ENCODE data around the gene GYPA. TPM values are rescaled to one million over a fixed set of nuclear protein-coding genes. Genes with fewer than 3 reads are reported as not detected.
"Not testable (repeated sequence)": the region's sequence is repeated elsewhere in the genome, so short reads cannot be mapped to it uniquely, and the experiment has no call there.

The GYPA gene
- total RNA-seq (7.8 TPM), polyA plus RNA-seq (not detected)

GRCh38 chr4:144140594-144141295 lies at the start of gene GYPA:
Gene GYPA (minus strand): TSS chr4:144140718. CDS start chr4:144140635, 83 bp downstream.
- H3K36me3 ChIP-seq (ENCODE audit: insufficient read depth); H3K27ac ChIP-seq (ENCODE audit: low read depth); H3K4me3 ChIP-seq (ENCODE audit: low read depth, low read length); DNase-seq (ENCODE audit: extremely low spot score); H3K4me1 ChIP-seq (ENCODE audit: insufficient read depth): not testable (repeated sequence)
- 86% methylated on average over 4 of the region's 4 CpGs for WGBS

- Histone ChIP-seq H3K27ac (ENCODE audit: low read depth) (no peak overlapping the region), H3K4me3 (ENCODE audit: low read depth, low read length) (no peak overlapping the region), H3K4me1 (ENCODE audit: insufficient read depth) (no peaks in the 10 kb centered on the region), H3K36me3 (ENCODE audit: insufficient read depth) (no peaks in the 10 kb centered on the region)
- DNase-seq (ENCODE audit: extremely low spot score): no peak
- 35% methylated on average over 2 of the region's 2 CpGs for WGBS
These were observed 49.5 kb upstream of the GYPA start for GRCh38 chr4:144190009-144190408.

DNA sequence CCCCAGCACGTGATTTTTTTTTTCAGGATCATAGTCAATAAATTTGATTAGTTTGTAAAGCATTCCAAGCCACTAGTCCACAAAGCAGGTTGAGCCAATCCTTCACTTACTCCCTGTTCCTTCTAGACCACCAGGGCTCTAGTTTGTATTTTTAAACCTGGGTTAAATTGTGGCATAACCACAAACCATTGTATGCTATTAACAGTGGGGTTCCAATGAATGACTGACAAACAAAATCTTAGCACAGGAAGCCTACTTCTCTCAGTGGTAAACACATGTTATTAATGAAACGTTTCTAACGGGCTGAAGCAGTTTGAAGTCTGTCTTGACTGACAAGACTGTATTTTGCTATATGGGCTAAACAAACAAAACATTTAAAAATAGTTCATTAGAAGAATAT lies 48.6 kb upstream of the GYPA start:
- no peak for DNase-seq (ENCODE audit: extremely low spot score)
- H3K27ac ChIP-seq (ENCODE audit: low read depth): no peak overlapping the region
- WGBS: 62% methylated on average over 3 of the region's 3 CpGs
- H3K4me1 ChIP-seq (ENCODE audit: insufficient read depth): no peaks in the 10 kb centered on the region
- no peaks in the 10 kb centered on the region for H3K36me3 ChIP-seq (ENCODE audit: insufficient read depth)
- H3K4me3 ChIP-seq (ENCODE audit: low read depth, low read length): no peak overlapping the region

- Histone ChIP-seq H3K4me3 (ENCODE audit: low read depth, low read length) (no peak overlapping the region), H3K36me3 (ENCODE audit: insufficient read depth) (no peaks in the 10 kb centered on the region), H3K27ac (ENCODE audit: low read depth) (no peak overlapping the region), H3K4me1 (ENCODE audit: insufficient read depth) (no peaks in the 10 kb centered on the region)
- no peak for DNase-seq (ENCODE audit: extremely low spot score)
These were observed 44.6 kb upstream of the GYPA start for GRCh38 chr4:144185086-144185485.

GRCh38 chr4:144183165-144183564 lies 42.6 kb upstream of the GYPA start:
- H3K4me3 ChIP-seq (ENCODE audit: low read depth, low read length): no peak overlapping the region
- no peak for DNase-seq (ENCODE audit: extremely low spot score)
- H3K27ac ChIP-seq (ENCODE audit: low read depth): no peak overlapping the region
- no peaks in the 10 kb centered on the region for H3K4me1 ChIP-seq (ENCODE audit: insufficient read depth)
- H3K36me3 ChIP-seq (ENCODE audit: insufficient read depth): no peaks in the 10 kb centered on the region
- 81% methylated on average over 2 of the region's 2 CpGs for WGBS

GRCh38 chr4:144181391-144181790 lies 40.9 kb upstream of the GYPA start:
- WGBS: 59% methylated on average over 8 of the region's 8 CpGs
- H3K4me3 ChIP-seq (ENCODE audit: low read depth, low read length): no peak overlapping the region
- H3K36me3 ChIP-seq (ENCODE audit: insufficient read depth): no peaks in the 10 kb centered on the region
- no peaks in the 10 kb centered on the region for H3K4me1 ChIP-seq (ENCODE audit: insufficient read depth)
- no peak overlapping the region for H3K27ac ChIP-seq (ENCODE audit: low read depth)
- no peak for DNase-seq (ENCODE audit: extremely low spot score)

GRCh38 chr4:144179152-144179739 lies 38.7 kb upstream of the GYPA start:
- DNase-seq (ENCODE audit: extremely low spot score): no peak
- WGBS: 87% methylated on average over 1 of the region's 1 CpG

DNA sequence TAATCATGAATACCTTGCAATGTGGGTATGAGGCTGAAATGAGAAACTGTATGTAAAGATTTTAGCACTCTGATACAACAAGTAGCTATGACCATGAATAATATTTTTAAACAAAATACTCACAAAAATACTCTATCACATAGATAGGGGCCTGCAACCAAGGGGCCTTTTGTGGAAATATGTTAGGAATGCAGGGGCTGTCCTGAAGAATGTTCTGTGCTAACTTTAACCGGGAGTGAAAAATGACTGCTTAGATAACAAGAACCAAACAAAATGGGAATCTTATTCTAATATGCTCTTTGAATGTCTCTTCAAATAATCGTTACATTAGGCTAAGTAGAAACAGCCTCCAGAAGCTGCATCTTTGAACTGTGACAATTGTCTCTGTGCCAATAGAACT lies 37.9 kb upstream of the GYPA start:
- no peak for DNase-seq (ENCODE audit: extremely low spot score)
- H3K27ac ChIP-seq (ENCODE audit: low read depth): no peak overlapping the region
- WGBS: 36% methylated on average over 2 of the region's 2 CpGs
- H3K4me1 ChIP-seq (ENCODE audit: insufficient read depth): no peaks in the 10 kb centered on the region
- no peaks in the 10 kb centered on the region for H3K36me3 ChIP-seq (ENCODE audit: insufficient read depth)
- no peak overlapping the region for H3K4me3 ChIP-seq (ENCODE audit: low read depth, low read length)

More at GRCh38 chr4:144179152-144179739, 38.7 kb upstream of the GYPA start:
- Histone ChIP-seq H3K4me3 (ENCODE audit: low read depth, low read length) (no peak overlapping the region), H3K27ac (ENCODE audit: low read depth) (no peak overlapping the region), H3K4me1 (ENCODE audit: insufficient read depth) (no peaks in the 10 kb centered on the region), H3K36me3 (ENCODE audit: insufficient read depth) (no peaks in the 10 kb centered on the region)

- H3K27ac ChIP-seq (ENCODE audit: low read depth): no peak overlapping the region
- WGBS: 77% methylated on average over 1 of the region's 1 CpG
- no peak overlapping the region for H3K4me3 ChIP-seq (ENCODE audit: low read depth, low read length)
- no peak for DNase-seq (ENCODE audit: extremely low spot score)
- H3K36me3 ChIP-seq (ENCODE audit: insufficient read depth): no peaks in the 10 kb centered on the region
- no peaks in the 10 kb centered on the region for H3K4me1 ChIP-seq (ENCODE audit: insufficient read depth)
These were observed 36.0 kb upstream of the GYPA start for GRCh38 chr4:144176476-144176875.

DNA sequence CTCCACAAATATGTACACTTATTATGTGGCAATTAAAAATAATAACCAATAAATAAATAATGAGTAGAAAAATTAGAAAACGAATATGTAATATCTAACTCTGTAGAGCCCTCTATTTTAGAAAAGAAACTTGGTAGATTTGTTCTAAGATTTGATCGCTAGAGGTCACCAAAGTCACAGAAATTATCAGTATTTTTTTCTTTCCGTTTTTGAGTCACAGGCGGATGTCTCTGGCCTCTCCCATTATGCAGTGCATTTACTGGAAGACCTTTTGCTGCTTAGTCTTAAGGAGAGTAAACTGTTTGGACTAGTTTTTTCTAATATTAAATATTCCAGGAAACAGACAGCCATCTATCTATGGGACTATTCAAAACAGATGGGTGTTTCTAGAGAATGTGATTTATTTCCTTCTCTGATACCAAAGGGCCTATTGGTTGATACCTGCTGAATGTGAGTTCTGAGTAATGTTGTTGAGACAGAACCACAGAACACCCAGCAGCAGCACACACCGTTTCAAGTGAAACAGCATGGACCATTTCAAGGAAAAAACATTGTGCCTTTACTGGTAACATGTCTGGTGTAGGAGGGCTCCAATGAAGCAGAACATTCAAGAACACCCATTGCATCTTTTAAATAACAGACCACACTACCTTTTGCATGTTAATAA lies 34.0 kb upstream of the GYPA start:
- no peak overlapping the region for H3K27ac ChIP-seq (ENCODE audit: low read depth)
- 6% methylated on average over 5 of the region's 5 CpGs for WGBS
- H3K4me1 ChIP-seq (ENCODE audit: insufficient read depth): no peaks in the 10 kb centered on the region
- H3K36me3 ChIP-seq (ENCODE audit: insufficient read depth): no peaks in the 10 kb centered on the region
- H3K4me3 ChIP-seq (ENCODE audit: low read depth, low read length): no peak overlapping the region
- peak; percentile 62 for DNase-seq (ENCODE audit: extremely low spot score)

DNA sequence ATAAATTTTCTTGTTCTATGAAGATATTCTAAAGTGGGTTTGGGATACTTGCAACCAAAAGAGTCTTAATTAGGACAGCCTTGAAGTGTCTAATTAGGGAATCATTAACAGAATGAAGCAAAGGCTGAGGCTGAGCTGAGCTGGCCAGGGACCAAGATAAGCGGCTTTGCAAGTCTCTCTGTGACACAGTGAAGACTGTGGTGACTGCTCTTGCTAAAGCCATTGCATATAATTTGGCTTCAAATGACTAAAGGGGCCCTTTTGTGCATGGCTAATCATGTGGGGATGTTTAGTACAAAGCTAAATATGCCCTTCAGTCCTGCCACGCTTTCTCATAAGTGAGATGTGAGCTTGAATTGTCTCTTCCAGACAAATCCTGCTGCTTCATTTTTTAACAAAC lies 31.2 kb upstream of the GYPA start:
- H3K27ac ChIP-seq (ENCODE audit: low read depth): no peak overlapping the region
- DNase-seq (ENCODE audit: extremely low spot score): no peak
- no peak overlapping the region for H3K4me3 ChIP-seq (ENCODE audit: low read depth, low read length)
- H3K36me3 ChIP-seq (ENCODE audit: insufficient read depth): no peaks in the 10 kb centered on the region
- no peaks in the 10 kb centered on the region for H3K4me1 ChIP-seq (ENCODE audit: insufficient read depth)
- 83% methylated on average over 2 of the region's 2 CpGs for WGBS

DNA sequence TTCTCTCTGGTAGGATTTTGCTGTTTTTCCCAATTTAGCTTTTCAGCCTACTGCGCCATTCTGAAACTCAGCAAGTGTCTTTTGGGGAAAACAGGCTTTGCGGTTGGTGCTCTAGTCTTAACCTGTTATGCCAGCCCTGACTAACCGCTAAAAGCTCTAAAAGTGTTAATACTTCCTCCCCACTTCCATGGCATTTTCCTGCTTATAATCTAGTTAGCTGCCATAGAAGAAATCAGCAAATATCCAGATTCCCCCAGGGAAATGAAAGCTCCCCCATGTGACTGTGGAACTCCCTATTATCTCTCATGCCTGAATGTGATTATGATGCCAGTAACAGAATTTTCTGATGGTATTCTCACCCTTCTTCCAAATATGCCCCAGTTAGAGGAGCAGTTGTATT lies 28.7 kb upstream of the GYPA start:
- 94% methylated on average over 3 of the region's 3 CpGs for WGBS

DNA sequence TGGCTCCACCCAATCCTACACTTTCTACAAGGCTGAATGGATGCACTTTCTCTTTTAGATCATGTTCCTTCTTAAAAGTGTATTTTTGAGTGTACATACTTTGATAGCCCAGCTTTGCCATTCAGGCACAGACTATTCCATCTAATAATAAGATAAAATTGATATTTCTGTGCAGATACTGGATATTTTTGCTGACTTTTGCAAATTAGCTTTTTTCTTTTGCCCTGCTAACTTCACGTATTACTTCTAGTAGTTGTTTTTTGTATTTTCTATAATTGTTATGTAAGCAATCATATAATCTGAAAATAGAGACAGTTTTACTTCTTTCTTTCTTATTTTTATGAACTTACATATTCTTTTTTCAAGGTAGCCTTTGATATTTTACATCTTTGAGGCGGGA lies 13.5 kb upstream of the GYPA start:
- 92% methylated on average over 2 of the region's 2 CpGs for WGBS
- Histone ChIP-seq H3K4me1 (ENCODE audit: insufficient read depth) (no peaks in the 10 kb centered on the region), H3K4me3 (ENCODE audit: low read depth, low read length) (no peak overlapping the region), H3K36me3 (ENCODE audit: insufficient read depth) (no peaks in the 10 kb centered on the region), H3K27ac (ENCODE audit: low read depth) (no peak overlapping the region)
- DNase-seq (ENCODE audit: extremely low spot score): no peak

More for the DNA sequence above, 28.7 kb upstream of the GYPA start:
- no peaks in the 10 kb centered on the region for H3K4me1 ChIP-seq (ENCODE audit: insufficient read depth)
- DNase-seq (ENCODE audit: extremely low spot score): no peak
- no peaks in the 10 kb centered on the region for H3K36me3 ChIP-seq (ENCODE audit: insufficient read depth)
- no peak overlapping the region for H3K4me3 ChIP-seq (ENCODE audit: low read depth, low read length)
- H3K27ac ChIP-seq (ENCODE audit: low read depth): no peak overlapping the region

DNA sequence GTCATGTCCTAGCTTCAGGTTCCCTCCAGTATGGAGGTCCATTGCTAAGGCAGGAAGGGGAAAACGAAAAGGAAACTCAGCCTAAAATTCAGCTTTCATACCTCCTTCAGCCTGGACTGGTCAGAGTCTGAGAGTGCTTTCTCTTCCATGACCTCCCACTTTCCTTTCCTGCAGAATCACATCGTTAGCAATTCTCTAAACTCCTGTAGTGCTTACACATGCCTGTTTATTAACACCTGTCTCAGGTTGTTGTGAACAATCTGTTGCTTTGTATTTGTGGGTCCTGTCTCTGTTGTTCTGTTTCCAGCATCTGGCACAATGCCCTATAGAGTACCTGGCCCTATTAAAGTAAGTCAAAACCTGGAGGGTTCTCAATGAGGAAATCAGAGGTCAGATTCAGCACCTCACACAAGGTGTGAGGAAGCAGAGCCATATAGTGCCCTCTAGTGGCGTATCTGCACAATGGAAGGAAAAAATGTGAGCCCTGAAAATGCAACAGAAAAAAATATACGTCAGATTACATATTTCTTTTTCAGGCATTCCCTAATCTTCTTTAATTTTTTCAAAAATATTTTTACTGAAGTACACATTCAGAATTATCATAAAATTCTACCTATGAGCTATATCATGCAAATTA lies 2.3 kb upstream of the GYPA start:
- WGBS: 40% methylated on average over 4 of the region's 4 CpGs
- not testable (repeated sequence) for DNase-seq (ENCODE audit: extremely low spot score); H3K36me3 ChIP-seq (ENCODE audit: insufficient read depth); H3K27ac ChIP-seq (ENCODE audit: low read depth); H3K4me3 ChIP-seq (ENCODE audit: low read depth, low read length); H3K4me1 ChIP-seq (ENCODE audit: insufficient read depth)

Data from urinary bladder (tissue), 4 donors.